HCT116 (cell line): Measurements from ENCODE around the gene TMEM138.

Experiments
- ATF3 ChIP-seq: IDR thresholded peaks from 2 replicates; pipeline ENCODE4 v1.6.1; 2012
- CTCF ChIP-seq, 3 experiments: fragments of 200-600 bp in 1 of 3; sonication (generic) in 1 of 3; IDR thresholded peaks in 2 of 3; conservative IDR thresholded peaks in 1 of 3; 2 replicates each; pipeline ENCODE4 v1.5.1; 2012 to 2017; ENCODE audit warnings: low read depth in 2 of 3, low read length in 2 of 3, antibody characterized with exemption in 1 of 3, borderline replicate concordance in 1 of 3, control low read depth in 1 of 3, mild to moderate bottlenecking in 1 of 3, mixed read lengths in 1 of 3, mixed run types in 1 of 3, moderate library complexity in 1 of 3; ENCODE audit not compliant: insufficient read depth in 1 of 3
- EGR1 ChIP-seq: IDR thresholded peaks from 2 replicates; pipeline ENCODE4 v1.6.1; 2012; ENCODE audit warnings: low read depth
- ELF1 ChIP-seq: IDR thresholded peaks from 2 replicates; pipeline ENCODE4 v1.6.1; 2012; ENCODE audit warnings: low read depth, borderline replicate concordance
- EZH2phosphoT487 ChIP-seq: fragments of 200-600 bp; IDR thresholded peaks from 2 replicates; pipeline ENCODE4 v1.6.1; 2018; ENCODE audit warnings: antibody characterized with exemption, borderline replicate concordance
- JUND ChIP-seq: IDR thresholded peaks from 2 replicates; pipeline ENCODE4 v1.6.1; 2012
- POLR2A ChIP-seq: IDR thresholded peaks from 2 replicates; pipeline ENCODE4 v1.7.0; 2011; ENCODE audit warnings: borderline replicate concordance; ENCODE audit not compliant: insufficient read depth, insufficient read length; ENCODE audit errors: extremely low read depth
- POLR2AphosphoS5 ChIP-seq: IDR thresholded peaks from 2 replicates; pipeline ENCODE4 v1.6.1; 2011; ENCODE audit warnings: mild to moderate bottlenecking, low read depth, low read length, moderate library complexity
- RAD21 ChIP-seq: IDR thresholded peaks from 2 replicates; pipeline ENCODE4 v1.6.1; 2012; ENCODE audit warnings: low read depth, mild to moderate bottlenecking
- REST ChIP-seq: IDR thresholded peaks from 2 replicates; pipeline ENCODE4 v1.6.1; 2012; ENCODE audit warnings: low read depth
- SIN3A ChIP-seq: IDR thresholded peaks from 2 replicates; pipeline ENCODE4 v1.6.1; 2012; ENCODE audit warnings: low read depth
- TCF7L2 ChIP-seq: IDR thresholded peaks from 2 replicates; pipeline ENCODE4 v1.7.0; 2011; ENCODE audit warnings: borderline replicate concordance, inconsistent platforms; ENCODE audit not compliant: insufficient read depth, insufficient read length; ENCODE audit errors: extremely low read depth
- ZNF274 ChIP-seq: fragments of 200-500 bp; sonication (Bioruptor generic); IDR thresholded peaks from 2 replicates; pipeline ENCODE4 v1.6.1; 2014; ENCODE audit warnings: mild to moderate bottlenecking, low read depth, low read length, inconsistent platforms

- TF ChIP-seq POLR2AphosphoS5 (no peak), RAD21 (no peak), SIN3A (no peak), CTCF (IDR thresholded peaks at IDR 0.05 in 2 of 3, conservative IDR thresholded peaks at IDR 0.05 in 1 of 3; ENCODE audit: borderline replicate concordance in 1 of 3, insufficient read depth in 1 of 3, low read depth in 2 of 3, low read length in 2 of 3) (no peak), EGR1 (no peak), ZNF274 (no peak), REST (no peak), ATF3 (no peak), POLR2A (no peak), EZH2phosphoT487 (no peak), JUND (no peak), TCF7L2 (no peak), ELF1 (no peak)
Observed at GRCh38 chr11:61331651-61332050, 30.5 kb upstream of the TMEM138 start.
